K562 (cell line): ENCODE results near the gene ERMP1. TPM values are rescaled to one million over a fixed set of nuclear protein-coding genes. Genes with fewer than 3 reads are reported as not detected.

ENCODE experiments used
- ARID2 ChIP-seq: fragments of 450-650 bp; IDR thresholded peaks from 2 replicates; pipeline ENCODE4 v1.6.1; 2017; ENCODE audit warnings: antibody characterized with exemption, mild to moderate bottlenecking
- BRF1 ChIP-seq: IDR thresholded peaks from 3 replicates; pipeline ENCODE4 v1.6.1; 2011; ENCODE audit warnings: borderline replicate concordance, mild to moderate bottlenecking; ENCODE audit not compliant: insufficient read length; ENCODE audit errors: extremely low read depth
- CBX8 ChIP-seq: fragments of 200-600 bp; sonication (generic); IDR thresholded peaks from 2 replicates; pipeline ENCODE4 v1.6.1; 2012; ENCODE audit warnings: borderline replicate concordance, mixed run types, low read depth, mild to moderate bottlenecking, moderate library complexity, mixed read lengths, low read length, control low read depth, inconsistent platforms; ENCODE audit not compliant: poor library complexity, severe bottlenecking; ENCODE audit errors: extremely low read depth
- E2F4 ChIP-seq: sonication (generic); formaldehyde crosslinking; IDR thresholded peaks from 2 replicates; pipeline ENCODE4 v1.8.0; 2022; ENCODE audit warnings: mild to moderate bottlenecking, low read depth, missing genetic modification reagents
- ETV6 ChIP-seq, 3 experiments: fragments of 150-350 bp in 1 of 3; sonication (generic) in 1 of 3; formaldehyde crosslinking in 1 of 3; IDR thresholded peaks; 2 replicates each; pipeline versions ENCODE4 v1.6.1 to v1.8.0; 2014 to 2022; ENCODE audit warnings: borderline replicate concordance in 2 of 3, low read depth in 2 of 3, antibody characterized with exemption in 1 of 3, low read length in 1 of 3, mild to moderate bottlenecking in 1 of 3, missing genetic modification reagents in 1 of 3
- GABPA ChIP-seq: fragments of 200-800 bp; sonication (Bioruptor generic); conservative IDR thresholded peaks from 2 replicates; pipeline ENCODE4 v1.6.1; 2016; ENCODE audit warnings: low read depth, missing genetic modification characterization, missing compliant biosample characterization
- JUN ChIP-seq, 2 experiments: sonication (generic) in 1 of 2; formaldehyde crosslinking in 1 of 2; IDR thresholded peaks; 2 replicates each; pipeline versions ENCODE4 v1.6.1 to v1.8.0; 2012 to 2022; ENCODE audit warnings: borderline replicate concordance in 2 of 2, mild to moderate bottlenecking in 2 of 2, improper control_type of control experiment in 1 of 2, low read depth in 1 of 2, low read length in 1 of 2, missing genetic modification reagents in 1 of 2
- MLX ChIP-seq, 2 experiments: fragments of 450-650 bp in 1 of 2; sonication (generic) in 1 of 2; formaldehyde crosslinking; conservative IDR thresholded peaks; 2 replicates each; pipeline versions ENCODE4 v1.4.0 to v1.8.1; 2020 to 2022; ENCODE audit warnings: mild to moderate bottlenecking in 1 of 2, missing genetic modification reagents in 1 of 2
- NCOA4 ChIP-seq: fragments of 450-650 bp; IDR thresholded peaks from 2 replicates; pipeline ENCODE4 v1.6.1; 2018; ENCODE audit warnings: mild to moderate bottlenecking; ENCODE audit not compliant: partially characterized antibody
- PHTF2 ChIP-seq: fragments of 250-450 bp; sonication (Bioruptor Pico); IDR thresholded peaks from 2 replicates; pipeline ENCODE4 v1.5.0; 2021; ENCODE audit warnings: mild to moderate bottlenecking
- POLR2AphosphoS2 ChIP-seq: IDR thresholded peaks from 2 replicates; pipeline ENCODE4 v1.6.1; 2012; ENCODE audit warnings: low read length, improper control_type of control experiment
- SNIP1 ChIP-seq: fragments of 450-650 bp; IDR thresholded peaks from 2 replicates; pipeline ENCODE4 v1.7.1; 2017; ENCODE audit warnings: low read depth, mild to moderate bottlenecking
- ZBTB17 ChIP-seq: fragments of 450-650 bp; formaldehyde crosslinking; IDR thresholded peaks from 2 replicates; pipeline ENCODE4 v1.4.0; 2020; ENCODE audit warnings: mild to moderate bottlenecking
- ZBTB7A ChIP-seq: IDR thresholded peaks from 2 replicates; pipeline ENCODE4 v1.6.1; 2011; ENCODE audit warnings: low read depth, mild to moderate bottlenecking, low read length, moderate library complexity, borderline replicate concordance; ENCODE audit not compliant: control insufficient read depth
- ZNF280A ChIP-seq: fragments of 450-650 bp; IDR thresholded peaks from 2 replicates; pipeline ENCODE4 v1.6.1; 2018; ENCODE audit warnings: mild to moderate bottlenecking, low read depth; ENCODE audit not compliant: partially characterized antibody
- ZNF311 ChIP-seq: fragments of 250-450 bp; sonication (Bioruptor Pico); IDR thresholded peaks from 2 replicates; pipeline ENCODE4 v1.4.0; 2020; ENCODE audit warnings: mild to moderate bottlenecking, moderate library complexity
- ZNF431 ChIP-seq: sonication (generic); formaldehyde crosslinking; IDR thresholded peaks from 2 replicates; pipeline ENCODE4 v1.8.0; 2022; ENCODE audit warnings: mild to moderate bottlenecking, missing genetic modification reagents
- ZNF778 ChIP-seq: fragments of 450-650 bp; formaldehyde crosslinking; IDR thresholded peaks from 2 replicates; pipeline ENCODE4 v1.4.0; 2020; ENCODE audit warnings: mild to moderate bottlenecking, moderate library complexity
- polyA plus RNA-seq, 8 experiments: library from polyadenylated mRNA; depleted of rRNA in 4 of 8; stranded (reverse) in 5 of 8; unstranded in 3 of 8; fragments of >200 nt; fragmentation: Nextera tagmentation in 2 of 8; fragmentation: Illumina TruSeq in 1 of 8; extraction: Ambion mirVana in 2 of 8; extraction: Trizol in 1 of 8; gene quantifications; 2 replicates each; pipeline versions ENCODE4 v1.2.1 to v1.2.3, GENCODE V29; 2011 to 2014; ENCODE audit warnings: inconsistent platforms in 1 of 8, missing spikeins in 1 of 8
- total RNA-seq, 7 experiments: library from RNA; depleted of rRNA in 6 of 7; stranded (reverse); fragments of >200 nt in 6 of 7; fragmentation: Illumina TruSeq in 2 of 7; extraction: Trizol in 2 of 7; gene quantifications; 2 replicates each; pipeline versions ENCODE4 v1.2.1 to v1.2.3, GENCODE V29; 2011 to 2021; ENCODE audit warnings: low replicate concordance in 1 of 7
- TF ChIP-seq, protein P1 (sequence below): fragments of 150-350 bp; IDR thresholded peaks from 2 replicates; pipeline ENCODE4 v1.6.1; 2014; ENCODE audit warnings: low read depth, mild to moderate bottlenecking, low read length, borderline replicate concordance

Gene ERMP1
- total and polyA plus RNA-seq, 9 of the 15 experiments (the other 6 are each of a cell fraction or from before 2014, with no cell fraction given) = 2.5 to 26.3 (median 12.6) TPM

DNA sequence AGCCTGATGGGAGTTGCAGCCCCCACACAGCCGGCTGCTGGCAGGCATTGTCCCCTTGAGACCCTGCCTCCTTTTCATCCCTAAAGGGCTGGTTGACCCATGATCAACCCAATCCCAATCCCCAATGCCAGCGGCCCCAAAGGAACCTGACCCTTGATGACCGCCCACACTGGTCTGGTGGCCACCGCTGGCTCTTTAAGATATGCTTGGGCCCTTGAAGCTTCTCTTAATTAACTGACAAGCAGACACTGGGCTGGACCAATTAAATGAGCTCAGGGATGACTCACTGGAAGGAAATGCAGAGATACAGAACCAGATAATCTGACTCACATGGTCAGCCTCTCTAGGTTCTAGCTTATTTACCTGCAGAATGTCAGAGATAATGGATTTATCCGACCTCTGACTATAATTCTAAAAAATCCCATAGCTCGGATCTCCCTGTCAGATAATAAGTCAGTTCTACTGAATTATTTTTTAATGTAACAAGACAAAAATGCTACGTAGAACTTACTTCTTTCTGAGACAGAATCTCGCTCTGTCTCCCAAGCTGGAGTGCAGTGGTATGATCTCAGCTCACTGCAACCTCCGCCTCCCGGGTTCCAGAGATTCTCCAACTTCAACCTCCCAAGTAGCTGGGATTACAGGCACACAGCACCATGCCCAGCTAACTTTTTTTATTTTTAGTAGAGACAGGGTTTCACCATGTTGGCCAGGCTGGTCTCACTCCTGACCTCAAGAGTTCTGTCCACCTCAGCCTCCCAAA, 46.7 kb upstream of the ERMP1 start (continued):
- TF ChIP-seq E2F4 (CRISPR knock-in tag) (no peak), ZNF311 (no peak), ZBTB7A (no peak), ETV6 (IDR thresholded peaks at IDR 0.05; ENCODE audit: borderline replicate concordance in 1 of 2, low read depth in 2 of 2, low read length in 1 of 2) (no peak), ETV6 (CRISPR knock-in tag; IDR thresholded peaks at IDR 0.05; ENCODE audit: borderline replicate concordance) (no peak), JUN (IDR thresholded peaks at IDR 0.05; ENCODE audit: borderline replicate concordance, low read depth, low read length) (peak; percentile 94), JUN (CRISPR knock-in tag; IDR thresholded peaks at IDR 0.05; ENCODE audit: borderline replicate concordance) (no peak), ZBTB17 (CRISPR knock-in tag) (no peak), POLR2AphosphoS2 (no peak), CBX8 (no peak), ZNF778 (CRISPR knock-in tag) (no peak), GABPA (tag) (peak; percentile 69), SNIP1 (no peak), NCOA4 (no peak), PHTF2 (no peak), ZNF280A (no peak), ZNF431 (CRISPR knock-in tag) (no peak), ARID2 (no peak), BRF1 (no peak), MLX (CRISPR knock-in tag; conservative IDR thresholded peaks at IDR 0.05) (no peak)
- TF ChIP-seq, protein P1, sequence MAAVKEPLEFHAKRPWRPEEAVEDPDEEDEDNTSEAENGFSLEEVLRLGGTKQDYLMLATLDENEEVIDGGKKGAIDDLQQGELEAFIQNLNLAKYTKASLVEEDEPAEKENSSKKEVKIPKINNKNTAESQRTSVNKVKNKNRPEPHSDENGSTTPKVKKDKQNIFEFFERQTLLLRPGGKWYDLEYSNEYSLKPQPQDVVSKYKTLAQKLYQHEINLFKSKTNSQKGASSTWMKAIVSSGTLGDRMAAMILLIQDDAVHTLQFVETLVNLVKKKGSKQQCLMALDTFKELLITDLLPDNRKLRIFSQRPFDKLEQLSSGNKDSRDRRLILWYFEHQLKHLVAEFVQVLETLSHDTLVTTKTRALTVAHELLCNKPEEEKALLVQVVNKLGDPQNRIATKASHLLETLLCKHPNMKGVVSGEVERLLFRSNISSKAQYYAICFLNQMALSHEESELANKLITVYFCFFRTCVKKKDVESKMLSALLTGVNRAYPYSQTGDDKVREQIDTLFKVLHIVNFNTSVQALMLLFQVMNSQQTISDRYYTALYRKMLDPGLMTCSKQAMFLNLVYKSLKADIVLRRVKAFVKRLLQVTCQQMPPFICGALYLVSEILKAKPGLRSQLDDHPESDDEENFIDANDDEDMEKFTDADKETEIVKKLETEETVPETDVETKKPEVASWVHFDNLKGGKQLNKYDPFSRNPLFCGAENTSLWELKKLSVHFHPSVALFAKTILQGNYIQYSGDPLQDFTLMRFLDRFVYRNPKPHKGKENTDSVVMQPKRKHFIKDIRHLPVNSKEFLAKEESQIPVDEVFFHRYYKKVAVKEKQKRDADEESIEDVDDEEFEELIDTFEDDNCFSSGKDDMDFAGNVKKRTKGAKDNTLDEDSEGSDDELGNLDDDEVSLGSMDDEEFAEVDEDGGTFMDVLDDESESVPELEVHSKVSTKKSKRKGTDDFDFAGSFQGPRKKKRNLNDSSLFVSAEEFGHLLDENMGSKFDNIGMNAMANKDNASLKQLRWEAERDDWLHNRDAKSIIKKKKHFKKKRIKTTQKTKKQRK = no peak
